GM18519 (cell line): ENCODE results near the gene TRMU.

Experiments used
- ATAC-seq: cut with Tn5 transposase; IDR thresholded peaks from one replicate; pipeline ENCODE4 v1.9.1; 2021; ENCODE audit warnings: mild to moderate bottlenecking, moderate library complexity; ENCODE audit not compliant: unreplicated experiment, low FRiP score

Gene TRMU

DNA sequence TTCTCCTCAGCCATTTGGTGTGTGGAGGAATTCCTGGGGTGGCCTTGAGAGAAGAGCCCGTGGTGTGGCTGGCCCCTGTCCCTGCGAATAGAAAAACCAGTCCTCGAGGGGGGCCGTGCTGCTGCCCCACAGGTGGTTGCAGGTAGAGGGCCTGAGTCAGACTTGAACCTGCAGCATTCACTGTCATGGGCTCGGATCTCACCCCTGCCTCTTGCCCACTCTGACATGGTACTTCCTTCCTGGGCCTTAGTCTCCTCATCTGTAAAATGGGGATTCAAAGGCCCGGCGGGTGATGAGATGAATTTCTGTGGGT lies 19.4 kb downstream of the TRMU start:
- no peak for ATAC-seq

DNA sequence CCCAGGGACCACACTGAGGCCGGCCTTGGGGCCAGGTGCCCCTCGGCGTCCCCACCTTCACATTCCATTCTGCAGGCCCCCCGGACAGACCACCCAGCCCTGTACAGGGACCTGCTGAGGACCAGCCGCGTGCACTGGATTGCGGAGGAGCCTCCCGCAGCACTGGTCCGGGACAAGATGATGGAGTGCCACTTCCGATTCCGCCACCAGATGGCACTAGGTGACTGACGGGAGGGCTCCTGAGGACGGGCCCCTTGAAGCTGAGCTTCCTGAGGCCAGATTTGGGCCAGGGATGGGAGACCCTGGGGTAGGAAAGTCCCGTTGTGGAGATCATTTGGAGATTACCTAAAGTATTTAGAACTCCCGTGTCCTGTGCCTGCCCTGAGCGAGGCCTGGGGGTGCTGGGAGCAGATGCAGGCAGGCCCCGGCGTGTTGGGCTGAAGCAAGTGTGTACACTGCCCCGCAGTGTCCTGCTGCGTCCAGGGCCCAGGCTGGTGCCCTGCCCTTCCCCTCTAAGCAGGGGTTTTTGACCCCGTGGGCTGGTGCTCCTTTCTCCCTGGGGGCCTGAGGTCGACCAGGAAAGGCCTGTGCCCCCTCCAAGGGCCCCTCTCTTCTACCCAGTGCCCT lies 20.0 kb downstream of the TRMU start:
- ATAC-seq = no peak

DNA sequence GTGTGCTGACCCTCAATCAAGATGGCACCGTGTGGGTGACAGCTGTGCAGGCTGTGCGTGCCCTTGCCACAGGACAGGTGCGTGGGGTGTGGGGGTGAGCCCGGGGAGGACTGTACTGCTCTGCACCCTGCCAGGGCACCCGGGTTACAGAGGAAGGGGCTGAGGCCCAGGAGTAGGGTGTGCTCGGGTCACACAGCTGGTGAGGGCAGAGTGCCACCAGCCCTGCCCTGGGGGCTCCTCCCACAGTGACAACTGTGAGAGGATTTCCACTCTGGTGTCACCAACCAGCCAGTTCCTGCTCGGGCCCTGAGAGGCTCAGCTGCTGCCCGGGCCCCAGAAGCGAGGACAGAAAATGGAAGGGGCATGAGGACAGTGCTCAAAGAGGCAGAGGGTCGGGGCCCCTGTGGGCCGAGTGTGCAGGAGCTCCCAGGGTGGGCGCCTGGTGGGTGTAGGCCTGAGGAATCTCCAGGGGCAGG lies 20.5 kb downstream of the TRMU start:
- no peak for ATAC-seq

DNA sequence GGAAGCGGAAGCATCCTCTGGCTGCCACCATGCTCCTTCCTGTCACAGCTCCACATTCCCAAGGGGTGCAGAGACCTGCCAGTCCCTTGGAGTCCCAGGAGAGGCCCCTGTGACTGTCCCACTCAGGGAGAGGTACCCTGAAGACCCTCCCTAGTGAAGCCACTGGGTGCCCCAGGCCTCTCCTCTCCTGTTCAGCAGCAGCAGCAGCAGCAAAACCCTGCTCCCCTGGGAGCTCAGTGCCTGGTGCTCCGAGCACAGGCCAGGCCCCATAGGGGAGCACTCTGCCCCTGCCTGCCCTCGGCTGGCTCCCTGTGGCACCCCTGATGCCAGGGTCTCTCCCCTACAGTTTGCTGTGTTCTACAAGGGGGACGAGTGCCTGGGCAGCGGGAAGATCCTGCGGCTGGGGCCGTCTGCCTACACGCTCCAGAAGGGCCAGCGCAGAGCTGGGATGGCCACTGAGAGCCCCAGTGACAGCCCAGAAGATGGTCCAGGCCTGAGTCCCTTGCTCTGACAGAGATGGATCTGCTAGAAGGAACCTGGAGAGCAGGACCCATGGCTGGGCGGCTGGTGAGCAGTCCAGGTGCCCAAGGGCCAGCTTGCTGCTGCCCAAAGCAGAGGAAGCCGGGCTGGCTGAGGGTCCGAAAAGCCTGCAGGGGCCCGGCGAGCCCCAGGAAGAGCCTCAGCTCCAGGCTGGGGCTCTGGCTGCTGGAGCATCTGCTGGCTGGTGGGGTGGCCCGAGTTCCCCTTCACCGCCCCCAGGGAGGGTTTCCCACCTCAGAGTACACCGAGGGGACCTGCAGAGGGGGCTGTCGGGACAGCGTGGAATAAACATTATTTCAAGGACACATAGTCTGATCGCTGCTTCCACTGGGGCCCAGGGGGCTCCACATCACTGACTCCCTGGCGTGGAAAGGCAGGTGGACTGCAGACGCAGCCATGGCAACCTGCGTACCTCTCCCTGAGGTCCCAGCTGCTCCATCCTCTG lies 21.3 kb downstream of the TRMU start:
- ATAC-seq = no peak

DNA sequence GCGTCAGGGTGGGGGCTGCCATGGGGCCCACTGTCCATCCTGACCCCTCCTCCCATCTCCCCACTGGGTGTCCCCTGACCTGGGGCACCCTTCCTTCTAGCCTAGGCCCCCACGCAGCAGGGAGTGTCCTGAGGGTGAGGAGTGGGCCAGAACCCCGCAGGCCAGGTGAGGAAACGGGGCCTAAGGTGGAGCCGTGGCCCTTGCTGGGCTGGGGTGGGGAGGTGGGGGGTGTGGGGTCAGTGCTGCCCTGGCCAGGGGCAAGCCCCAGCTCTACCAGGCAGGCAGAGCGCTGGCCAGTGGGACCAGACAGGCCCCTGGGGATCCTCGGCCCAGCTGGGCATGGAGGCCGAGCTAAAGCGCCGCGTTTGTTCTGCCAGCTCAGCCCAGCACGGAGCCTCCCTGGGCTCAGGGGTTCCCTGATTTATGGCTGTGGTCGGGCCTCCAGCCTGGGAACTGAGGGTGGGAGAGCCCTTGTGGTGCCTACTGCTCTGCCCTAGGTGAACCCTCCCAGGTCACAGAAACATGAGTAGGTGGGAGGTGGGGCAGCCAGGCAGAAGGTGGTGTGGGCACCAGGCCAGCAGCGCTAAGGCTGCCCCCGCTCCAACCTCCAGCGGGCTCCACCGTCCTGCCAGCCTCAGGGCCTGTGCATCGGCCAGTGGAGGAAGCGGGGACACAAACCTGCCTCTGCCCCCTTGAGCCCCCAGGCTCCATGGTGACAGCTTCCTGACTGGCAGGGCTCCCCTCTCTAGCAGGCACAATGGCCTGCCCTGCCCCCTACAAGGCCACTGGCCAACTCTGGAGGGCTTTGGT lies 22.4 kb downstream of the TRMU start:
- no peak for ATAC-seq

DNA sequence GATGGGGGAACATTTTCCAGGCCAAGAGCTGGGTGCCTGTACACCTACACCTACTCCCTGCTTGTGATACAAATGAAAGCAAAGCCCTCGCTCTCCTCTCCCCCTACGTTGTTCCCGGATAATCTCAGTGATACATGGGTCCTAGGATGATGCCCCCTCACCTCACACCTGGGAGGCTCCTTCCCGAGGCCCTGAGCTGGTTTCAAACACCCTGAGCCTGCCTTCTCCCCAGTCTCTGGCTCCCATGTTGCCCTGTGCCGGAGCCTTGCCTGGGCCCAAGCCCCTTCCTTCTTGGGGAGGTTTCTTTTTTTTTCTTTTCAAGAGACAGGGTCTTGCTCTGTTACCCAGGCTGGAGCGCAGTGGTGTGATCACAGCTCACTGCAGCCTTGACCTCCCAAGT lies 23.3 kb downstream of the TRMU start:
- no peak for ATAC-seq

DNA sequence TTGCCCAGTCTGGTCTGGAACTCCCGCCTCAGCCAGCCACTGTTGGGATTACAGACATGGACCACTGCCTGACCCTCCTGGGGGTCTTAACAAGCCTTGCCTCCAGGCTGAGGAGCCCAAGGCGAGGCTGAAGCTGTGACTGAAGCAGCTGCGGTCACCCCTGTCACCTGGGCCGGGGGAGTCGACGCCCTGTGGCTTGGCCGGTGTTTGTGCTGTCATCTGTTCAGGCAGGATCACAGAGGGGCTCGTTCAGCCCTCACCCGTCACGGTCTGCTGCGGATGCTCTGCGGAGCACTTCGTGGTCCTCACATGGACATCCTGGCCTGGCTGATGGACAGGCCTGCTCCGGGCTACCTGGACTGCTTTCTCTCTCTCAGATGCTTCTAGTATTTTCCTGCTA lies 23.8 kb downstream of the TRMU start:
- no peak for ATAC-seq

DNA sequence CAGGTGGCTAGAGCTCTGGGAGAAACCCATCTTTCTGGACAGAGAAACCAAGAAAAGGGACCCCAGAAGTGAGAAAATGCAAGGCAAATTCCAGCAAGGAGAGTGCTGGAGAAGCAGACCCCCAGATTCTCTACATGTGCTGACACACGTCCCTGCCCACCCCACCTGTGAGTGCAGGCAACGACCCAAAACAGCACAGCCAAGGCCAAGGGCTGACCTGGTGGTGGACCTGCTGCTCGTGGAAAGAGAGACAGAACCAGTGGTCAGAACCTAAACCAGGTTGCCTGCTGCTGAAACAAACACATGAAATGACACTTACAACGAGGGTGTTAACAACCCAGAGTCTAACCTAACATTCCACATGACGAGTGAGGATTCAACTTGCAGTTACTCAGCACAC lies 24.6 kb downstream of the TRMU start:
- no peak for ATAC-seq

DNA sequence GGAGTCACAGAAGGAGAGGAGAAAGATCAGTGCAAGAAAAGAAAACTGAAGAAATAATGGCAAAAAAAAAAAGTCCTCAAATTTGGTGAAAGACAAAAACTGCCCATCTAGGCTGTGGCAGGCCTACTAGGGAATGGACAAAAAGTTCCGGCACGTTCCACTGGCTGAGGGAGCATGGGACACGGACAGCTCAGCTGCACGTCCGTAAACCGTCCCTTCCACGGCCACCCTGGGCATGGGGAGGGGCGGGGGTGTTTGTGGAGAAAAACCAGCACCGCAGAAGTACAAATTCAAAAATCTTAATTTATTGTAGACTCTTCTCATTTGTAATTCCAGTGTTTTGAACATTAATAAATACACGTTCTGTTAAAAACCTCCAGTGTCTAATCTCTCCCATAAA lies 25.4 kb downstream of the TRMU start:
- no peak for ATAC-seq

DNA sequence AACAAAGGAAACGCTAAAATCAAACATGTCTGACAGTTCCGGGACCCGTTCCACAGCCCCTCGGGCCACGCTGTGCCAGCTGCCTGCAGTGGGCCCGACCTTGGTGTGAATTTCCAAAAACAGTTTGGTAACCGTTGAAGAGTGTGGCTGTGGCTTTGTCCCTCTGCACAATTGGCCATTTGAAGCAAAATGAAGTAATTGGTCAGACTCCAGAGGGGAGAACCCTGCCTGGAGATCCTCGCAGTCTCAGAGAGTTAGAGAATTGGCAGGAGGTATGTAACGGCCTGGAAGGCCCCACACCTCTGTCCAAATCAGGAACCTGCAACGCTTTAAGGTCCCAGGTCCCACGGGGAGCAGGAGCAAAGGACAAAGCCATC lies 26.3 kb downstream of the TRMU start:
- ATAC-seq = no peak

DNA sequence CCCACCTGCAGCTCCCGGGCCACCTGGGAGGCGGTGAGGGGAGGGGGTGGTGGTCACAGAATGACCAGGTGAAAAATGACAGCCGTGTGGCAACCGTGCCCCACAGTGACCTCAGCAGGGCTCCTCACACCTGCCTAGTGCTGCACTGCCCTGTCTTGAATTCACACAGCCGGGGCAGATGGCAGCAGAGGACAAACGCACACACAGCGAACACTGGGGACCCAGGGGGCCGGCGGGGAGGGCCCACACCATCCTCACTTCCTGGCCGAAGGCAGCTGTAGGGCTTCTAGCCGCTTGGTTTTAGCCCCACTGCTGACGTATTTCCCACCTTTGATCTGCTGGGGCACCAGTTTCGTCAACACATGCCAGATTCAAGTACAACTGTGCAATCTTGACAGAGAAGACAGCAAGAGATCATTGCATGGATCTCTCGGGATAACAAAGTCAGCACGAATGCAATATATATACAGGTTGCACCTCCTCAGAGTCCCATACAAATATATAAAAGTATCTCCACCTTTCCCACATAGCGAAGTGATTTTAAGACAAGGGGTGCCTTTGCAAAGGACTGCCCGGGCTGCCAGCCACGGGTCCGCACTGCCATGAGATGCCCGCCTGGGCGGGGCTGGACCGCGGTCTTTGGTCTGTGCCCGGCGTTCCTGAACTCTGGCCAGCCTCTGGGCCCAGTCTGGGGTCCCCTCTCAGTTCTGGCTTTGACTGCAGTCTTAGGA lies 26.9 kb downstream of the TRMU start:
- no peak for ATAC-seq

DNA sequence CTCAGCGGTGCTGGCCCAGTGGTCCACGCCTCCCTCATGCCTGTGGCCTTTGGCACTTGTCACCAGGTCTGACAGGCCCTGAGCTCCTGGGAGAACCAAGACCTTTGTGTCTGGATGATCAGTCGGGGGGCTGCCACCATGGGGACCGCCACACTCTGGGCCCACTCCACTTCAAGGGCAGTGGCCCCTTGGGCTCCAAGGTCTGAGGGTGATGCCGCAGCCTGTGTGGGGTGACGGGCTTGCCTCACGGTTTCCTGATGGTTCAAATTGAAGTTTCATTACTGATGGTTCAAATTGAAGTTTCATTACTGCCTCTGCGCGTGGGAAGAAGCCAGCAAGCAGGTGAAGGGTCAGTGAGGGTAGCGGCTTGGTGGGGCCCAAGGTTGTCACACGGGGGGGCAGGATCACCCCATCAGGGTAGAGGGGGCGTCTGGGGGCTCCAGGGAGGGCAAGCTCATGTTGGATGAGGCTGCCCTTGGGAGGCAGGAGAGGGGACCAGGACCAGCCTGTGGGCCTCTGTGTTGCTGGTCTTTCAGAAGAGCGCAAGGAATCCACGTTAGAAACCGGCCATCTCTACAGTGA lies 27.5 kb downstream of the TRMU start:
- ATAC-seq = no peak

DNA sequence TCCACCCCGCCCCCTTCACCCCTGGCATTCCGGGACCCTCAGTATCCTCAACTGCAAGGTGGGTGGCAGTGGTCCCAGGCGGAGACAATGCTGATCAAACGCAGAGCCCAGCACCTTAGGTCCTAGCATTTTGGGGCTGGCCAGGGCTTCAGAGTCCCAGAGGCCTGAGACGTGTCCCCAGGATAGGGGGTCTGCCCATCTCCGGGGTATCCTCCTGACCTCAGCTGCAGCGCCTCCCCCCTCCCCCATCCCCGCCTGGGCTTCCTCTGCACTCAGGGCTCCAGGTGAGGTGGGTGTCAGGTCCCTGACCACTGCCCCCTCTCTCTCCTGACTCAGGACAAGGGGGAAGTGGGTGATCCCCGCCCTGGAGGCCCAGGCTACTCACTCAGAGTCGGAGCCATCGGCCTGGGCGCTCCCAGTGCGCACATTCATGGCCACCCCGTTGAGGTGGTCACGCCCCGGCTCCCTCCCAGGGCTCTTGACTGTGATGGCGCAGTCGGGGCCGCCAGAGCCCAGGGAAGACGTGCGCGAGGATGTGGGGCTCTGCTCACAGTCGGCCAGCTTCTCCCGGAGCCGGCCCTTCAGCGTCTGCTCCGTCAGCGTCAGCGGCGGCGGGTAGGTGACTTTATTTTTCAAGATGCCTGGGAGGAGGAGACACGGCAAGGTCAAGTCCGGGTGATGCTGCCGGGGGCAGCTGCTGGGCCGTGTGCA lies 28.3 kb downstream of the TRMU start:
- no peak for ATAC-seq

DNA sequence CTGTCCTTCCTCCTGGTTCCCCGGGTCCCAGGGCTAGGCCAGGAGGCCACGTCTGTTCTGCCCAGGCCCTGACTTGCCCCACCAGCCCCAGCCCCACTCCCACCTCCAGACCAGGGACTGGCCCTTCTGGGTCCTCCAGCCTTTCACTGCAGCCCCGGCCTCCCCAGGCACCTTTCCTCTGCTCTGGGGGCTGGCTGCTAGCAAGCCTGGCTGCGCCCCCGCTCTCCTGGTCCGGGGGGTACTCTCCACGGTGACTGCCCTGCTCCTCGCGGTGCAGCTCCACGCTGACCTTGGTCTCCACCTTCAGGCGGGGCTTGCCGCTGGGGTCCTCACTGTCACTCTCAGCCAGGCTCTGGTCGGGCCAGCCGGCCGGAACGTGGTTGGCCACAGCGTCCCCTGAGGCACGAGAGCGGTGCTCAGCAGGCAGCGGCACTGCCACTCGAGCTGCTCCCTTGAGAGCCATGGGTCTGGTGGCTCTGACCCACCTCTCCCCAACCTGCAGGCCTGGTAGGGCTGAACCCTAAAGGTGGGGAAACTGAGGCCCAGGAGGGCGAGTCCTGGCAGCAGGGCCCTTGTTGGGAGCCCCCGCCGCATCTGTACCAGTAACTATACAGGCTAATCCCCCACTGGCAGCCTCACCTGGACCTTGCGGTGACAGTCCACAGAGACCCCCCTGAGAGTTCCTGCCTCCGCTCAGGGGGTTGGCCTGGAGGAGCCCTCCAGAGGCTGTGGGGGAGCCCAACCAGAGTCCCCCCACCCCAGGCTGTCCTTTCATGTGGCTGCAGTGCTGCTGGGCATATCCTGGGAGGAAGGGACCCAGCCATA lies 29.0 kb downstream of the TRMU start:
- no peak for ATAC-seq

DNA sequence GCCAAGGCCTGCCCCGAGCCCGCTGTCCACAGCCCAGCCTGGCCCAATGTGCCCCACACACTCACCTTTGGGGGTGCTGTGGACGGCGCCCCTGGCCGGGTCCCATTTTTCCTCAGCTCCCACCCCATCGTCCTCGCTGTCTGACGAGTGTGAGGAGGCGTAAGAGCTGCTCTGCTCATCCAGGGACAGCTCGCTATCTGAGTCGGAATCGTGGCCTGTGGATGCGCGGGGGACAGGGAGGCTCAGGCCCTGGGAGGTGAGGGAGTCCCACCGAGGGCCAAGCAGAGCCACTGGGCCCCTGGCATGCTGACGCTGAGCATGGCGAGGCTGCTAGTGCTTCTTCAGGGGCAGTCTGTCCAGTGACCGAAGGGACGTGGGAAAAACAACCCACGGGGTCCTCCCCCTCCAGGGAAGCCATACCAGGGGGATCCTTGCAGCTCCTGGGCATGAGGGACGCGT lies 29.7 kb downstream of the TRMU start:
- ATAC-seq = no peak

DNA sequence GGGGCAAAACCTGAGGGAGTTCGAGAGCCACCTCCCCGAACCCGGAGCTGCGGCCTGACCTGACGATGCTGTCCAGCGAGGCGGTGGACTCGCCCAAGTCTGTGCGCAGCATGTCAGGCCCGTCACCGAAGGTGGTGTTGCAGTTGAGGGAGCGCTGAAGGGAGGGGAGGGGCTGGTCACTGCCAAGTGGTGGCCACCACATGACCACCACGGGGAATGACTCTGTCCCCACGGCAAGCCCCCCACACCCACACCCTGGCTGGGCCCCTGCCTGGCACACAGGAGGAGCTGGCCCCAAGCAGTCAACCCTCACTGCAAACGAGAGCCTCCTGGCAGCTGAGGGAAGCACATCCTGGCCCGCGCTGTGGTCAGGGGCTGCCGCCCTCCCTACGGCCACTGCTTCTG lies 30.8 kb downstream of the TRMU start:
- ATAC-seq = no peak

DNA sequence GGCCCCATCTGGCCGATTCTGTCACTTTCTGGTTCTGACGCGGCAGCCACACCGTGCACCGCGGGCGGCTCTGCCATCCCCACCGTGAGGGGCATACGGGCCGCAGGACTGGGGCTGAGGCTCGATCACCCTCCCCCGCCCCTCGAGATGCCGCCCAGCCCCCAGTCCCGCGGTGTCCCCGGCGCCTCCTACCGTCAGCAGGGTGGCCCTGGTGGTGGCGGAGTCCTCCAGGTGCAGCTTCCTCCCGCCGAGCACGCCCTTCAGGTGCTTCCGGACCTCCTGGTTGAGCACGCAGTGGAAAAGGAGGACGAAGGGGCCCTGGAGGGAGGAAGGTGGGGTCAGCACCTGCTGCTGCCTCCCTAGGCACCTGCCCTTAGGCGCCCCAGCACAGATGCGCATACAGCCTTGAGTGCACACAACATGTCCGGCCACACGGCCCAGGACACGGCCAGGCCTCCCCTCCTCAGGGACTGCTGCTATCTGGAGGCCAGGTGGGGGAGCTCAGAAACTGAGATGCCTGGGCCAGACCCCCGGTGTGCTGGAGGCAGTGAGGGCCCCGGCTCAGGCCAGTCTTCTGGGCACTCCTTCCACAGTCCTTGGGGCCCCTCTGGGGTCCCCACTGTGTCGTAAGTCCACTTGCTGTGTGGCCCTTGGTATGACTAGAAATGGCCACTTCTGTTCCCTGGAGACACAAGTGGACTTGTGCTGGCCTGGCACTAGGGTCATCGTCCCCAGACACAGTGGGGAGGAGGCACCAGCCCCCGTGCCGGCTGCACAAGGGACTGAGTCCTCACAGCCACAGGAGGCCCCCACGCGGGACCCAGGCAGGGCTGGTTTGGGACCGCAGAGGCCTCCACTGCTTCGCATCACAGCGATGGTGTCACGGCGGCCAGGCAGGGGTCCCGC lies 31.5 kb downstream of the TRMU start:
- ATAC-seq = no peak
